ENCODE results near the gene PTPRB. TPM values are rescaled to one million over a fixed set of nuclear protein-coding genes. Genes with fewer than 3 reads are reported as not detected.
"Not testable (repeated sequence)": the region's sequence is repeated elsewhere in the genome, so short reads cannot be mapped to it uniquely, and the experiment has no call there.

Gene PTPRB
- total RNA-seq, 1 donor from 2014 or later, result 73.6 TPM

DNA sequence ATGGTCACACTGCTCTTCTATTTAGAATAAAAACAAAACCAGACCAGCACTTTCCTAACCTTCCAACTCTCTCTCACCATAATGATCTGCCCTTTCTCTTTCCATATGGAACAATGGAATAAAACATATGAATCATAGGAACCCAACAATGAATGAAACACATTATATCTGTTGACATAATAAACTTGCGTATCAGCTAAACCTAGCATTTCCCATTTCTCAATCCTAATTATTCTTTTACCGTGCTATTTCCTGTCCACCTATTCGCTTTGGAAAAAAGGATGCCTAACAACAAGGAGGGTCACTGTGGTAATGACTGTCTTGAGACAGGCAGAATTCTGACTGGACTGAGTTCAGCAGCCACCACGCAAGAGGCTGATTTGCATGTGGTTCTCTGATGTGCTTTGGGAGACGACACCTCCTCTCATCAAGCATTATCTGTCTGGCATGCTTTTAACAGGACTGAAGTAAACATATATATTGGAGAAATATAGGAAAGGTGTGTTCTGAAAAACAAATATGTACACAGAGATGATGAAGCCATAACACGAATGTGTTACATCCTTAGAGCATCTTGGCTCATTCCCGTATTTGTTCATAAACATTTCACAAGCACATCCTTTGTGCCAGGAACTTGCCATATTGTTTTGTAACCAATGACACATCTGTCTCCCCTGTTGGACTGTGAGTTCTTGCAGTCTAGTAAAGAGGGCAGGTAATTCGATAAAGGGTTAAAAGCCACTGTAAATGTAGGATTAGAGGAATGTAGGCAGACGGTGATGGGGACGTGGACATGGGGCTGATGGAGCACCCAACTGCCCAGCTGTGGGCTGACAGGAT lies 87.7 kb downstream of the PTPRB start:
- peak; percentile 93 to 95 for DNase-seq (ENCODE audit: low read depth in 2 of 2)

DNA sequence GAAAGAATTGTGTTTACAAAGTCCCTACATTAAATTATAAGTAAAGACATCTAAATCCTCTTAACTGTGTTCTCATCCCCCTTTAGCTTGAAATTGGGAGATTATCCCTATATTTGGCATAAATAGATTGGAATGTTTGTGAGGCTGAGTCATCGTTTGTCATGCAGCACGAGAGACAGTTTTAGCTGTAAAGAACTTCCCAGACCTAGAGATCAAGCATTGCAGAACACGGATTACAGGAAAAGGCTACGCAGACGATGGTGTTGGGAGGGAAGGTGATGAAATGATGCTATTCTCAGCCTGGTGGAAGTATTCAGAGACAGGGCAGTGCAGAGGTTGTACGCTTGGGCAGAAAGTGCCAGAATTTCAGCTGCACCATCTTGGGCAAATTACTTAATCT lies 93.8 kb downstream of the PTPRB start:
- DNase-seq (ENCODE audit: low read depth in 2 of 2), result peak; percentile 92 to 96

- no peak for DNase-seq (ENCODE audit: low read depth in 2 of 2)
These were observed 96.2 kb downstream of the PTPRB start for GRCh38 chr12:70540996-70541395.

- DNase-seq (ENCODE audit: low read depth in 2 of 2), result no peak
These were observed 100.6 kb downstream of the PTPRB start for GRCh38 chr12:70536650-70537049.

DNA sequence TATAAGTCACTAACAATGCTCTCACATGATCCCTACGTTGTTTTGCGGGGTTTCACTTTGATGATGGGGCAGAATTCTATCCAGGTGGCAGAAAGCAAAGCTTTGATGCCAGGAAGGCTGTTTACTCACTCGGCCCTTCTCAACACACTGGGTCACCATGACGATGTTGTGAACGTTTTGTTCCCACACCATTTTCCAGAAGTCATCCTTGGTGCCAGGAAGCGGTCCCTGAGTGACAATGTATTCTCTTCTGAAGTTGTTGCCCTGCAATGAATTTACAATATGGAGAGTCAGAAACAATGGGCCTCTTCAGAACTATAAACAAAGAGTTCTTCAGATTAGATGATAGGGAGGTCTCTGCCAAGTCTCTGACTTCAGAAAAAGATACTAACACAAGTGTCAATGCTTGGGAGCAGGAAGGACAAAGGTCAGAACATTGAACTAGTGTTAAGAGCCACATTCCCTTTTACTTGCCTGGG lies 101.3 kb downstream of the PTPRB start:
- peak; percentile 30 to 74 for DNase-seq (ENCODE audit: low read depth in 2 of 2)

DNA sequence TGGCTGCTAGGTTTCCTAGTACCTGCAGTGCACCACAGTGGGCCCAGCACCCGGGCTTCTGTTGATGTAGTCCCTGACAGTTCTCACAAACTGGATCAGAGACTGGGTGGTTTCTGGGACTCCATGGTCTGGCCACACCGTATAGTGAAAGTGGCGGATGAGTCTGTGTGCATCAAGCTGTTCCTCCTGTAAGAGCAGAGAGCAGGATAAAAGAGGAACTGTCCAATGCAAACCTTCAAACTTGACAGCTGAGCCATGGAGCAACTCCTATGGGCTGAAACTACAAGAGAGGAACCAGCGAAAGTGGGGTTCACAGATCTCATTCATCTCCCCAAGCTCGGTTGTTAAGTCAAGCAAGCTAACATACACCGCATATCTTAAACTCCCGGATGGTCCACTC lies 102.8 kb downstream of the PTPRB start:
- no peak for DNase-seq (ENCODE audit: low read depth in 2 of 2)

- no peak for DNase-seq (ENCODE audit: low read depth in 2 of 2)
These were observed 107.6 kb downstream of the PTPRB start for GRCh38 chr12:70529647-70530046.

DNA sequence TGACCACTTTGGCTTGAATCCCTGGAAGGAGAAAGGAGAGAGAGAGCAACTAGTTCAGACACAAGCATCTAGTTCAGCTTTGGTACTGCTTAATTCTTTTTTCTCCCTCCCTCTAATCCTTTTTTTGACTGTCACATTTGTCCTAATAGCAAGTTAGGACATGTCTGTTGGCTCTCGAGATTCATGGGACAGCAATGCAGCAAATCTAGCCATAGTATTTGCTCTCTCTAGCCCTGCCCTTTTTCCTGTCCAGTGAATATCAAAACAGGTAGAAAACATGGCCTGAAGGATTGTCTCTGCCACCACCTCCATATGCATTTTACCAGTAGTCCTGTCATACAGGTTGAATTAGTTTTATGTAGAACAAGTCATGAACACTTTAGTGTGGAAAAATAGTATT lies 116.4 kb downstream of the PTPRB start:
- DNase-seq (ENCODE audit: low read depth in 2 of 2), result no peak

DNA sequence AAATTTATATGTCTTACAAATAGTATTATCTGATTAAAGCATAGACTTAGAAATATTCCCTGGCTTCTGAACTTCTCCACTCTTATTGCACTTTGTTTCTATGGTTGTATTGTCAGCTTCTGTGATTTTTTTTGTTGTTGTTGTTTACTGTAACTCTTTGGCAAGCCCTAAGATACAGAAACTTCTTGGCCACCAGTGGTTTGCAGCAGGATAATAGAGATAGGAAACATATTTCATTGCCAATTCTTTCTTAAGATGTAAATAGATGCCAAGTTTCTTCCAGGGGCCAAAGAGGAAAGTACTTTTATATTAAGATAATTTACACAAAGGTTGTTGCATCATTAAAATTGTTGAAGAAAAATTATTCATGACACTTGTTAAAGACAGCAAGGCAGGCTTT lies 123.8 kb downstream of the PTPRB start:
- DNase-seq (ENCODE audit: low read depth in 2 of 2), result no peak

DNA sequence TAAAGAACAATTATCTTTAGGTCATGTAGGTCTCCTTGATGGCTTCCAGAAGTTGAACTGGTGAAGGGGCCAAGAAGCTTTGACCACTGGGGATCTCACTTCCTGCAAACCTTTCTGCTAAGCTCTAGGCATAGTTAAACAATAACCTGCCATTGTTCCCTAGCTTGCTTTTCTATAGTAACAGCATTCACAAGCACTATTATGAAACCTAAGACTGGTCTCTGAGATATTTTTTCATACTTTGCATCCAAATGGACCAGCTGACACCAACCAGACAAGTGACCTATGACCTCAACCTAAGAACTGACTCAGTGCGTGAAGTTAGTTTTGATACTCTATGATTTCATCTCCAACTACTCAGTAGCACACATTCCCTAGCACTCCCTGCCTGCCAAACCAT lies 129.1 kb downstream of the PTPRB start:
- DNase-seq (ENCODE audit: low read depth in 2 of 2), result peak in 1 of 2 donors; percentile 34

GRCh38 chr12:70507442-70507841 lies 129.8 kb downstream of the PTPRB start:
- peak in 1 of 2 donors; percentile 91 for DNase-seq (ENCODE audit: low read depth in 2 of 2)

DNA sequence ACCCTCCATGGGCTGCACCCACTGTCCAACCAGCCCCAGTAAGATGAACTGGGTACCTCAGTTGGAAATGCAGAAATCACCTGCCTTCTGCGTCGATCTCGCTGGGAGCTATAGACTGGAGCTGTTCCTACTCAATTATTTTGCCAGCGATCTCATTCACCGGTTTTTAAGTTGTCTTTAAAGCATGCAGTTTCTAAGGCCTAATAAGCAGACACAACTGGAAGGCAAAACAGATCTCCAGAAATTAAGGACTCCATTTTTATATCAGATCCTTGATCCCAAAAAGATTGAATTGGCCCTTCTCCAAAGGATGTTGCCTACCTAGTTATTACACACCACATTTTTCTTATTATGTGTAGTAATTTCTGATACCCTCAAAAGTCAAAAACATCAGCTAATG lies 139.7 kb downstream of the PTPRB start:
- no peak for DNase-seq (ENCODE audit: low read depth in 2 of 2)

- DNase-seq (ENCODE audit: low read depth in 2 of 2), result not testable (repeated sequence)
These were observed 144.3 kb downstream of the PTPRB start for GRCh38 chr12:70492904-70493303.

- DNase-seq (ENCODE audit: low read depth in 2 of 2), result not testable (repeated sequence)
These were observed 146.3 kb downstream of the PTPRB start for GRCh38 chr12:70490928-70491327.

GRCh38 chr12:70487440-70487839 lies 149.8 kb downstream of the PTPRB start:
- DNase-seq (ENCODE audit: low read depth in 2 of 2), result no peak

DNA sequence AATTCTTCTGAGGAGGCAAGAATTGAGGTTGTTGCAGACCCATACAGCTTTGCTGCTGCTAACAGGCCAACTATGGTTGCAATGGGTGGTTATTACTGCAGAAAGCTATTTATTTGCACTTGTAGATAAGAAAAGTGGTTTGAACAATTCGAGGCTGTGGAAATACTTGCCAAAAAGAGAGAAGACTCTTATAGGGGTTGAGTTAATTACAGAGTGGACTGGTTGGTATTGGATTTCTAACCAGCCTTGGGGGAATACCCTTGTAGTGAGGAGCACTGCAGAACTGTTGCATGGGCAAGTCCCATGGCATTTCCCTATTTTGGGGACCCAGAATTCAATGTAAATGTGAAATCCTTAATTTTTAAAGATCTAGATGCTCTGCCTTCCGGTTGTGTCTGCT lies 150.6 kb downstream of the PTPRB start:
- no peak for DNase-seq (ENCODE audit: low read depth in 2 of 2)

DNA sequence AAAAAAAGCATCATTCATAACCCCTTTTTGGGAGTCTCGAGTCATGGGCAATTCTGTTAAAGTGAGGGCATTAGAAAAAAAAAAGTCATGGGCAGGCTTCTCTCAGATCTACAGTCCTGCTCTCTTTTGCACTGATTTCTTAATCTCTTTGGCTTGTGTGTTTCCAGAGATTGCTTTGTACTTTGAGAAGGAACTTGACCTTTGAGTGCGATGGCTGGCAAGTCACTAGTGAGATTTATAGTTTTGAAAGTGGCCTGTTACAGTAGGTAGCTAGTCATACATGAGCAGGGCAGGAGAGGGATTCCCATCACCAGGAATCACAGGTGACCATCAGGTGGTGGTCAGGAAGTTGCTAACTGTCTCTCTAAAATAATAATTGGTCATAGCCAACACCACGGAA lies 151.5 kb downstream of the PTPRB start:
- no peak for DNase-seq (ENCODE audit: low read depth in 2 of 2)

GRCh38 chr12:70484464-70484863 lies 152.8 kb downstream of the PTPRB start:
- DNase-seq (ENCODE audit: low read depth in 2 of 2), result no peak

DNA sequence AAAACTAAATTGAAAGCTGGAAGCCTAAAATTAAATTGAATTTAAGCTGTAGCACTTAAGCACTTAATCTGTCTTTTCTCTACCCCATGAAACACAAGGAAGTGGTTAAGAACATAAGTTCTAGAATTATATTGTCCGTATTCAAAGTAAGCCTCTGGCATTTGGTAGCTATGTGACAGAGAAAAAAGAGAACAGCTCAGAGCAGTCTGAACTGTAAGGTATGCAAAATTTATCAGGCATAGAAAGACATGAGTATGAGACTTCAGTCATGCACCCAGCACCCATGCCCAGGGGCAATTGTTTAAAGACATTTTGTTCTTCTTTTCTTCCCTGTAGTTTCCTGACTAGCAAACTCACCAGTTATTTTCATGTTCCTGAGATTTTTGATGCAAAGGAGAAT lies 154.5 kb downstream of the PTPRB start:
- no peak for DNase-seq (ENCODE audit: low read depth in 2 of 2)

DNA sequence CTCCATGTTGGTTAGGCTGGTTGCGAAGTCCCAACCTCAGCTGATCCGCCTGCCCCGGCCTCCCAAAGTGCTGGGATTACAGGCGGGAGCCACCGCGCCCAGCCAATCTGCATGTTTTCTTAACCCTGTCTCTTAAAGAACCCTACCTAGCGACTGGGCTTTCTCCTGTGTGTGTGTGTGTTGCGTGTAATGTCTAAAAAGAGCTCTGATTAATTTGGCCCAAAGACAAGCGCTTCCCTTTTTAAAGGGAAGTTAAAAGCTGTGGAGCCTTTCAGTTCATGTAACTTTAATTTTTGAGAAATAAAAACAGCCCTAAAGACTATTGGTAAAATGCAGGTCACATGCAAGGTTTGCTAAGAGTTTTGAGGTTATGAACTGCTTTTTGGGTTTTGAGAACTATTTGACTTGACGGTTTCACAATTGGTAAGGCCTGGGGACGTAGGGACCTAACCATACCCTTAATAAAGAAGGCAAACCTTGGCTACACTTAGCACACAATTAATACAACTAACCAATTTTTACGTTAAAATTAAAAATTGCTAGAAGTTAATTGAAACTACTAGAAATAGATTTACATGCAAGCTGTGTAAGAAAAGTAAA lies 167.9 kb downstream of the PTPRB start:
- DNase-seq (ENCODE audit: low read depth in 2 of 2), result no peak

GRCh38 chr12:70468741-70469140 lies 168.5 kb downstream of the PTPRB start:
- no peak for DNase-seq (ENCODE audit: low read depth in 2 of 2)

GRCh38 chr12:70467918-70468733 lies 169.1 kb downstream of the PTPRB start:
- no peak for DNase-seq (ENCODE audit: low read depth in 2 of 2)

Measured in dermis microvascular lymphatic vessel endothelial cell (primary cell).